ENCODE results near the gene MAP7D3.

MAP7D3 gene

DNA sequence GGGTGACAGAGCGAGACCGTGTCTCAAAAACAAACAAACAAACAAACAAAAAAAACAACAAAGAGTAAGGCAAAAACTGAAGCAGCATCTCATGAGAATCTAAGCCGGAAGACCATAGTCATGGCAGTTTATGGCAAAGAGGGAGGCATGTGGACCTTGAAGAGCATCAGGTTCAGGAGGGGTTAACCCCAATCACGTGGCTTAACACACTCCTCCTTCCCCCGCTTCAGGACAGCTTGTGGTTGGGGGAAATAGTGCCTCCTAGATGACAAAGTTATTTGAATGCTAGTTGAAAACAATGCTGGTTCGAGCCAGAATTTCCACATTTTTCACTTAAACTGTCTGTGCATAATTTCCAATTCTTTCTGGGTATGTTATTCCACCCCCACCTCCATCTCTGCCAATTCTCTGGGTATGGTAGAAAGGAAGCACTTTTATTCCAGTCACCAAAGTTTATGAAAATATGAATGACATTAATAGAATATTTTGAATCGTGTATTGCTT, 11.7 kb upstream of the MAP7D3 start:
- no peak overlapping the region for H3K4me3 ChIP-seq (ENCODE audit: low read depth, low read length)
- no peak for DNase-seq (ENCODE audit: low read depth)
- TF ChIP-seq, protein P1, sequence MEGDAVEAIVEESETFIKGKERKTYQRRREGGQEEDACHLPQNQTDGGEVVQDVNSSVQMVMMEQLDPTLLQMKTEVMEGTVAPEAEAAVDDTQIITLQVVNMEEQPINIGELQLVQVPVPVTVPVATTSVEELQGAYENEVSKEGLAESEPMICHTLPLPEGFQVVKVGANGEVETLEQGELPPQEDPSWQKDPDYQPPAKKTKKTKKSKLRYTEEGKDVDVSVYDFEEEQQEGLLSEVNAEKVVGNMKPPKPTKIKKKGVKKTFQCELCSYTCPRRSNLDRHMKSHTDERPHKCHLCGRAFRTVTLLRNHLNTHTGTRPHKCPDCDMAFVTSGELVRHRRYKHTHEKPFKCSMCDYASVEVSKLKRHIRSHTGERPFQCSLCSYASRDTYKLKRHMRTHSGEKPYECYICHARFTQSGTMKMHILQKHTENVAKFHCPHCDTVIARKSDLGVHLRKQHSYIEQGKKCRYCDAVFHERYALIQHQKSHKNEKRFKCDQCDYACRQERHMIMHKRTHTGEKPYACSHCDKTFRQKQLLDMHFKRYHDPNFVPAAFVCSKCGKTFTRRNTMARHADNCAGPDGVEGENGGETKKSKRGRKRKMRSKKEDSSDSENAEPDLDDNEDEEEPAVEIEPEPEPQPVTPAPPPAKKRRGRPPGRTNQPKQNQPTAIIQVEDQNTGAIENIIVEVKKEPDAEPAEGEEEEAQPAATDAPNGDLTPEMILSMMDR (IDR thresholded peaks at IDR 0.05; ENCODE audit: low read depth, low read length, missing control alignments): no peak

DNA sequence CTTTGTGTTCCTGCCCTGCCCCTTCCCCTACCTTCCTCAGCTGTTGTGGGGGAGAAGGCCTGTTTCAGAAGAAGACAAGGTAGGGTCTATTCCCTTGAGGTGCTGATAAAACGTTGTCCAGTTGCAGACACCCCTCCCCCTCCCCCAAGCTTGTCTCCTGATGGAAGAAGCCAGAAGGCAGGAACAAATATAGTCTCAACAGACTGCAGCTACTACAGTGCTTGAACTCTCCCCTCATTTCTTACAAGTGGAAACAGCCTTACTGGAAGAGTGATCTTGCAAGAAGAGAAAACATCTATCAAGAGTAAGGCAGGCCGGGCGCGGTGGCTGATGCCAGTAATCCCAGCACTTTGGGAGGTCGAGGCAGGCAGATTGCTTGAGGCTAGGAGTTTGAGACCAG, 11.0 kb upstream of the MAP7D3 start:
- no peak overlapping the region for H3K4me3 ChIP-seq (ENCODE audit: low read depth, low read length)
- no peak for DNase-seq (ENCODE audit: low read depth)
- TF ChIP-seq, protein P1 (IDR thresholded peaks at IDR 0.05; ENCODE audit: low read depth, low read length, missing control alignments): no peak

GRCh38 chrX:136261321-136261720, 10.1 kb upstream of the MAP7D3 start:
- H3K4me3 ChIP-seq (ENCODE audit: low read depth, low read length): no peak overlapping the region
- TF ChIP-seq, protein P1 (IDR thresholded peaks at IDR 0.05; ENCODE audit: low read depth, low read length, missing control alignments): no peak
- no peak for DNase-seq (ENCODE audit: low read depth)

GRCh38 chrX:136260776-136261175, 9.6 kb upstream of the MAP7D3 start:
- no peak for DNase-seq (ENCODE audit: low read depth)
- H3K4me3 ChIP-seq (ENCODE audit: low read depth, low read length): no peak overlapping the region
- TF ChIP-seq, protein P1 (IDR thresholded peaks at IDR 0.05; ENCODE audit: low read depth, low read length, missing control alignments): no peak

DNA sequence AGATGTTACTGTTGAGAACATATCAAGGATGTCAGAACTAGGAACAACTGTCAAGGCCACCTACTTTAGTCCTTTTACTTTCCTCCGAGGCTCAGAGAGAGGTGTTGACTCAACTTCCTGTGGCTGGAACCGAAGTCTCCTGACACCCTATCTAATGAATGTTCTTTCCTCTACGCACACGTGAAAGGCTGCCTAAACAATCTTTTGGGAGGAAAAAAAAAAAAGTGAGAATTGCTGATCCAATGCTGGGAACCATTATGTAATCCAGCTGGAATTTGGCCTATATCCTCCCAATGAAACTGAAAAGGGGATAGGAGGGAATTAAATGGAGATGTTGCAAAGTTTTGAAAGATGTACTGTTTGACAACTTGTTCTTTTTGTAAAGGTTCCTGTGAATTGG, 8.3 kb upstream of the MAP7D3 start:
- no peak overlapping the region for H3K4me3 ChIP-seq (ENCODE audit: low read depth, low read length)
- DNase-seq (ENCODE audit: low read depth): no peak
- TF ChIP-seq, protein P1 (IDR thresholded peaks at IDR 0.05; ENCODE audit: low read depth, low read length, missing control alignments): no peak

DNA sequence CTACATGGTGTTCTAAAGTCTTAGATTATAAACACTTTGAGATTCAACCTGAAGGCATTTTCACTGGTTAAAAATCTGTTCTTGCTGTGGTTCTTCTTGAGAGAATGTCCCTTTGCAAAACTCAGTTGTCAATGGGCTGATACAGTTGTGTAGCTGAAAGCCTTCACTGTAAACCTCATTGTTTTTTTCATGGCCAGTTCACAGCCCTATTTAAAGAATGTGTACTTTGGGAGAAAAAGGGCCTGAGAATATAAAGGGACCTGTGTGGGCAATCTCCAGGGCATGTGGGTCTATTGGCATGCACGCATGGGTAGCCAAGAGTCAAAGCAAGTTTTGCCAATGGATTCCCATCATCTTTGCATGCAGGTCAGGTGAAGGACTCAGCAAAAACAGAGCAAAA, 7.8 kb upstream of the MAP7D3 start:
- no peak for DNase-seq (ENCODE audit: low read depth)
- H3K4me3 ChIP-seq (ENCODE audit: low read depth, low read length): no peak overlapping the region
- TF ChIP-seq, protein P1 (IDR thresholded peaks at IDR 0.05; ENCODE audit: low read depth, low read length, missing control alignments): no peak

- no peak for DNase-seq (ENCODE audit: low read depth)
- TF ChIP-seq, protein P1 (IDR thresholded peaks at IDR 0.05; ENCODE audit: low read depth, low read length, missing control alignments): no peak
- no peak overlapping the region for H3K4me3 ChIP-seq (ENCODE audit: low read depth, low read length)
Observed at GRCh38 chrX:136256026-136256425, 4.8 kb upstream of the MAP7D3 start.

Data from GM12864 (cell line).